MCF 10A (cell line): ENCODE data around the gene TMEFF1. TPM values are rescaled to one million over a fixed set of nuclear protein-coding genes. Genes with fewer than 3 reads are reported as not detected.
A peak's percentile ranks its signal among the peaks of the same experiment; 100 is the strongest.

Source experiments
- BruUV-seq: library from RNA; stranded (reverse); fragments of 400-500 nt; replicated peaks from 2 replicates; lab custom pipeline; 2021; lab: Mats Ljungman, UMichigan
- CTCF ChIA-PET: fragments of 300-600 bp; sonication (Branson Sonifier 250); formaldehyde crosslinking; extraction: SDS; loops from one replicate; lab custom pipeline; 2021; ENCODE audit warnings: antibody characterized with exemption, inconsistent platforms; lab: Yijun Ruan, JAX
- POLR2A ChIA-PET: fragments of 300-600, 350-650 bp; sonication (Branson Sonifier 250); formaldehyde crosslinking; extraction: SDS; loops from one replicate; lab custom pipeline; 2020; ENCODE audit warnings: antibody characterized with exemption, inconsistent platforms; lab: Yijun Ruan, JAX
- DNase-seq: peaks from one replicate; pipeline ENCODE4 v3.0.0-alpha.2; 2018; ENCODE audit not compliant: unreplicated experiment
- H3K27ac Mint-ChIP-seq: one replicate; pipeline ENCODE4 v1.8.0; 2022; ENCODE audit warnings: mild to moderate bottlenecking, low read depth, mixed read lengths; ENCODE audit not compliant: unreplicated experiment
- H3K27me3 Mint-ChIP-seq: one replicate; pipeline ENCODE4 v1.8.0; 2022; ENCODE audit warnings: mixed read lengths; ENCODE audit not compliant: insufficient read depth, unreplicated experiment
- H3K36me3 Mint-ChIP-seq: one replicate; pipeline ENCODE4 v1.8.0; 2022; ENCODE audit warnings: mild to moderate bottlenecking, moderate library complexity, mixed read lengths; ENCODE audit not compliant: insufficient read depth, unreplicated experiment
- H3K4me1 Mint-ChIP-seq: one replicate; pipeline ENCODE4 v1.8.0; 2022; ENCODE audit warnings: mixed read lengths; ENCODE audit not compliant: insufficient read depth, unreplicated experiment
- H3K4me3 Mint-ChIP-seq: one replicate; pipeline ENCODE4 v1.8.0; 2022; ENCODE audit warnings: mild to moderate bottlenecking, moderate library complexity, mixed read lengths; ENCODE audit not compliant: unreplicated experiment
- H3K9me3 Mint-ChIP-seq: one replicate; pipeline ENCODE4 v1.8.0; 2022; ENCODE audit warnings: mixed read lengths; ENCODE audit not compliant: unreplicated experiment
- intact Hi-C: fragments of 100-400 bp; cut with micrococcal nuclease; formaldehyde crosslinking; loops from 2 replicates; pipeline ENCODE4 v1.14.1; 2022
- total RNA-seq: library from RNA; stranded (reverse); gene quantifications from 2 replicates; pipeline ENCODE4 v1.2.3, GENCODE V29; 2022
- TF ChIP-seq, protein P1 (sequence below): fragments of 200-600 bp; IDR thresholded peaks from one replicate; pipeline ENCODE4 v1.8.0; 2022; ENCODE audit warnings: antibody characterized with exemption, mild to moderate bottlenecking; ENCODE audit not compliant: unreplicated experiment

Gene TMEFF1
- total RNA-seq, 1 experiment from 2014 or later = 0.28 TPM

- H3K27ac Mint-ChIP-seq = no peak overlapping the region
- no TSS peak for BruUV-seq
- TF ChIP-seq, protein P1, sequence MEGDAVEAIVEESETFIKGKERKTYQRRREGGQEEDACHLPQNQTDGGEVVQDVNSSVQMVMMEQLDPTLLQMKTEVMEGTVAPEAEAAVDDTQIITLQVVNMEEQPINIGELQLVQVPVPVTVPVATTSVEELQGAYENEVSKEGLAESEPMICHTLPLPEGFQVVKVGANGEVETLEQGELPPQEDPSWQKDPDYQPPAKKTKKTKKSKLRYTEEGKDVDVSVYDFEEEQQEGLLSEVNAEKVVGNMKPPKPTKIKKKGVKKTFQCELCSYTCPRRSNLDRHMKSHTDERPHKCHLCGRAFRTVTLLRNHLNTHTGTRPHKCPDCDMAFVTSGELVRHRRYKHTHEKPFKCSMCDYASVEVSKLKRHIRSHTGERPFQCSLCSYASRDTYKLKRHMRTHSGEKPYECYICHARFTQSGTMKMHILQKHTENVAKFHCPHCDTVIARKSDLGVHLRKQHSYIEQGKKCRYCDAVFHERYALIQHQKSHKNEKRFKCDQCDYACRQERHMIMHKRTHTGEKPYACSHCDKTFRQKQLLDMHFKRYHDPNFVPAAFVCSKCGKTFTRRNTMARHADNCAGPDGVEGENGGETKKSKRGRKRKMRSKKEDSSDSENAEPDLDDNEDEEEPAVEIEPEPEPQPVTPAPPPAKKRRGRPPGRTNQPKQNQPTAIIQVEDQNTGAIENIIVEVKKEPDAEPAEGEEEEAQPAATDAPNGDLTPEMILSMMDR = no peak
- intact Hi-C loops = no loop called here
- CTCF ChIA-PET = interaction anchor here (1.0 kb wide), 1 partner anchor 9 kb away, joined by 3 read pairs; no protein-coding TSS in a partner anchor
- POLR2A ChIA-PET = no interaction called here
- no peak overlapping the region for H3K4me3 Mint-ChIP-seq
- H3K9me3 Mint-ChIP-seq = no peaks in the 10 kb centered on the region
- DNase-seq = no peak
- no peaks in the 10 kb centered on the region for H3K27me3 Mint-ChIP-seq
- no peaks in the 10 kb centered on the region for H3K36me3 Mint-ChIP-seq
- no peaks in the 10 kb centered on the region for H3K4me1 Mint-ChIP-seq
Observed at GRCh38 chr9:100534401-100534800, 61.5 kb downstream of the TMEFF1 start.

GRCh38 chr9:100540327-100540726, 67.4 kb downstream of the TMEFF1 start:
- Mint-ChIP-seq H3K4me1 (no peaks in the 10 kb centered on the region), H3K36me3 (peaks cover 4% of the 10 kb centered on the region), H3K27ac (no peak overlapping the region), H3K27me3 (no peaks in the 10 kb centered on the region), H3K9me3 (no peaks in the 10 kb centered on the region), H3K4me3 (no peak overlapping the region)
- no TSS peak for BruUV-seq
- ChIA-PET POLR2A (interaction anchor here (0.6 kb wide), 1 partner anchor 229 kb away, joined by 5 read pairs; no protein-coding TSS in a partner anchor), CTCF (interaction anchor here (0.6 to 1.6 kb wide), 2 partner anchors 18 to 56 kb away, joined by 3 to 5 read pairs; no protein-coding TSS in a partner anchor)
- DNase-seq = no peak
- TF ChIP-seq, protein P1 = no peak
- intact Hi-C loops = no loop called here

- Mint-ChIP-seq H3K27me3 (no peaks in the 10 kb centered on the region), H3K27ac (no peak overlapping the region), H3K36me3 (peaks cover 3% of the 10 kb centered on the region), H3K4me3 (no peak overlapping the region), H3K9me3 (no peaks in the 10 kb centered on the region), H3K4me1 (no peaks in the 10 kb centered on the region)
- ChIA-PET POLR2A (no interaction called here), CTCF (no interaction called here)
- TF ChIP-seq, protein P1 = no peak
- DNase-seq = no peak
- no TSS peak for BruUV-seq
- intact Hi-C loops = no loop called here
Observed at GRCh38 chr9:100549048-100549447, 76.1 kb downstream of the TMEFF1 start.

- POLR2A ChIA-PET = interaction anchor here (0.6 kb wide), 1 partner anchor 58 kb away, joined by 3 read pairs; no protein-coding TSS in a partner anchor
- intact Hi-C loops = no loop called here
Observed at GRCh38 chr9:100554935-100555401, 82.0 kb downstream of the TMEFF1 start.

More at GRCh38 chr9:100554935-100555401, 82.0 kb downstream of the TMEFF1 start:
- Mint-ChIP-seq H3K27ac (no peak overlapping the region), H3K27me3 (no peaks in the 10 kb centered on the region), H3K9me3 (no peaks in the 10 kb centered on the region), H3K4me1 (peaks cover 7% of the 10 kb centered on the region), H3K36me3 (no peaks in the 10 kb centered on the region), H3K4me3 (no peak overlapping the region)
- CTCF ChIA-PET = no interaction called here
- BruUV-seq = no TSS peak
- TF ChIP-seq, protein P1 = no peak
- DNase-seq = peak; percentile 29
